Testis (tissue), 3 donors: Measurements from ENCODE around the gene DHX40. TPM values are rescaled to one million over a fixed set of nuclear protein-coding genes. Genes with fewer than 3 reads are reported as not detected.

ENCODE experiments used
- DNase-seq: peaks from one replicate; pipeline ENCODE4 v3.0.0-alpha.2; 2019
- H3K27ac ChIP-seq, 2 donors: fragments of 200-600 bp; sonication (generic); one replicate each; pipeline ENCODE4 v1.5.1; 2019
- H3K27me3 ChIP-seq: fragments of 200-600 bp; sonication (generic); one replicate; pipeline ENCODE4 v1.5.1; 2019
- H3K36me3 ChIP-seq: fragments of 200-600 bp; sonication (generic); one replicate; pipeline ENCODE4 v1.5.1; 2017; ENCODE audit warnings: low read depth; ENCODE audit errors: missing control alignments
- H3K4me1 ChIP-seq: fragments of 200-600 bp; sonication (generic); one replicate; pipeline ENCODE4 v1.5.1; 2019
- H3K4me3 ChIP-seq, 2 donors: fragments of 200-600 bp; sonication (generic); one replicate each; pipeline ENCODE4 v1.5.1; 2017 to 2019
- H3K9me3 ChIP-seq: fragments of 200-600 bp; sonication (generic); one replicate; pipeline ENCODE4 v1.5.1; 2017
- CTCF ChIP-seq, 3 experiments: fragments of 450-650 bp in 2 of 3; fragments of 200-600 bp in 1 of 3; sonication (generic) in 1 of 3; IDR thresholded peaks; one replicate each; pipeline ENCODE4 v1.5.1; 2016 to 2019; ENCODE audit warnings: antibody characterized with exemption in 3 of 3, mild to moderate bottlenecking in 2 of 3, moderate library complexity in 1 of 3
- POLR2A ChIP-seq: fragments of 450-650 bp; IDR thresholded peaks from one replicate; pipeline ENCODE4 v1.6.1; 2017; ENCODE audit warnings: antibody characterized with exemption, mild to moderate bottlenecking, moderate library complexity
- WGBS, 2 donors: methylation state at CpG; one replicate each; pipeline ENCODE4 v1.1.5; 2018; 5-methylcytosine and 5-hydroxymethylcytosine counted together
- intact Hi-C: fragments of 100-400 bp; cut with DNase I; formaldehyde crosslinking; loops from one replicate; pipeline ENCODE4 v1.15.1; 2023; ENCODE audit warnings: low total_unique reads
- polyA plus RNA-seq: library from polyadenylated mRNA; stranded (reverse); fragments of 350-450 nt; fragmentation: Illumina TruSeq; extraction: RNeasy Lipid Tissue Mini Kit (QIAGEN cat#74804); gene quantifications from one replicate; pipeline ENCODE4 v1.2.3, GENCODE V29; 2014; ENCODE audit warnings: low read depth, low replicate concordance; ENCODE audit not compliant: insufficient read depth
- total RNA-seq, 2 donors: library from RNA; depleted of rRNA; stranded (reverse); fragments of >200 nt; gene quantifications; one replicate each; pipeline ENCODE4 v1.2.3, GENCODE V29; 2016

Gene DHX40
- total and polyA plus RNA-seq, 3 donors from 2014 or later = 53.2 to 71.9 (median 60.8) TPM

- DNase-seq = no peak
- WGBS, 2 donors = 71 to 79% methylated on average over 1 of the region's 1 CpG
- Histone ChIP-seq H3K27me3 (no peaks in the 10 kb centered on the region), H3K36me3 (no peaks in the 10 kb centered on the region), H3K4me1 (peaks cover 9% of the 10 kb centered on the region), H3K4me3 (no peak overlapping the region), H3K9me3 (no peaks in the 10 kb centered on the region), H3K27ac (peak overlapping the region in 1 of 2 donors; percentile 50)
- intact Hi-C loops = no loop called here
- no peak for TF ChIP-seq CTCF (IDR thresholded peaks at IDR 0.05)
- TF ChIP-seq POLR2A = no peak
These were observed 37.5 kb upstream of the DHX40 start for GRCh38 chr17:59527931-59528330.

DNA sequence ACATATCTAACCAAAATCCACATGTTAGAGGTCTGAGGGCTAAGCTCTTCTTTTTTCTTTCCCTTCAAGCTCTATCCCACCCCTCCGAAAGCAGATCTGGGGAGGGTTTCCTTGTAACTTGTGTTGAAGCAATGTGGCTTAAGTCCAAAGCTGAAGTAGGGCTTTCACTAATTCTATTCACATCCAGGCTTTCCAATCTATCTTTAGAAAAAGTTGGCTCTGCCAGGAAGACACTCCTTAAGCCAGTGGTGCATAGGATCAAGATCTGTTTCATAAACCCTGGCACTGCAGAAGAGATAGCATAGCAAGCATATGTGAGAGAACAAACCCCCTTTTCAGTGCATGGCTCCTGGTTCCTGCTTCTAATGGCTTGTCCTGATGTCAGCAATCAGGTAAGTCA, 34.9 kb upstream of the DHX40 start:
- Histone ChIP-seq H3K4me1 (peaks cover 9% of the 10 kb centered on the region), H3K9me3 (no peaks in the 10 kb centered on the region), H3K4me3 (no peak overlapping the region), H3K27ac (no peak overlapping the region), H3K27me3 (no peaks in the 10 kb centered on the region), H3K36me3 (no peaks in the 10 kb centered on the region)
- no peak for DNase-seq
- TF ChIP-seq POLR2A = no peak
- TF ChIP-seq CTCF (IDR thresholded peaks at IDR 0.05) = no peak
- 63 to 89% methylated on average over 1 of the region's 1 CpG for WGBS, 2 donors
- intact Hi-C loops = no loop called here

- intact Hi-C loops = no loop called here
These were observed 31.7 kb upstream of the DHX40 start for GRCh38 chr17:59533694-59534093.

GRCh38 chr17:59534583-59534982, 30.8 kb upstream of the DHX40 start:
- DNase-seq = no peak
- Histone ChIP-seq H3K4me3 (no peak overlapping the region), H3K36me3 (no peaks in the 10 kb centered on the region), H3K27ac (no peak overlapping the region), H3K9me3 (no peaks in the 10 kb centered on the region), H3K4me1 (no peaks in the 10 kb centered on the region), H3K27me3 (no peaks in the 10 kb centered on the region)
- TF ChIP-seq POLR2A (no peak), CTCF (IDR thresholded peaks at IDR 0.05) (no peak)
- WGBS, 2 donors = 40 to 67% methylated on average over 1 of the region's 1 CpG
- intact Hi-C loops = no loop called here

More at GRCh38 chr17:59533694-59534093, 31.7 kb upstream of the DHX40 start:
- H3K36me3 ChIP-seq = no peaks in the 10 kb centered on the region
- DNase-seq = no peak
- WGBS, 2 donors = 82 to 88% methylated on average over 5 of the region's 5 CpGs
- H3K4me3 ChIP-seq = no peak overlapping the region
- H3K27me3 ChIP-seq = no peaks in the 10 kb centered on the region
- no peaks in the 10 kb centered on the region for H3K4me1 ChIP-seq
- H3K9me3 ChIP-seq = no peaks in the 10 kb centered on the region
- TF ChIP-seq POLR2A (no peak), CTCF (IDR thresholded peaks at IDR 0.05) (no peak)
- no peak overlapping the region for H3K27ac ChIP-seq

GRCh38 chr17:59538195-59538909, 27.1 kb upstream of the DHX40 start:
- H3K9me3 ChIP-seq = no peaks in the 10 kb centered on the region
- TF ChIP-seq POLR2A = no peak
- TF ChIP-seq CTCF (IDR thresholded peaks at IDR 0.05) = no peak
- no peaks in the 10 kb centered on the region for H3K36me3 ChIP-seq
- no peaks in the 10 kb centered on the region for H3K4me1 ChIP-seq
- DNase-seq = no peak
- intact Hi-C loops = no loop called here
- no peaks in the 10 kb centered on the region for H3K27me3 ChIP-seq
- no peak overlapping the region for H3K27ac ChIP-seq
- no peak overlapping the region for H3K4me3 ChIP-seq
